GM12878 (cell line): ENCODE results near the gene SLC1A6.

Experiments
- ASH2L ChIP-seq: fragments of 300-600, 200-600 bp; sonication (generic); IDR thresholded peaks from 2 replicates; pipeline ENCODE4 v1.6.1; 2017; ENCODE audit warnings: low read depth, mild to moderate bottlenecking, borderline replicate concordance
- ZSCAN29 ChIP-seq: fragments of 450-650 bp; IDR thresholded peaks from 2 replicates; pipeline ENCODE4 v1.6.1; 2017; ENCODE audit warnings: mild to moderate bottlenecking, moderate library complexity
- TF ChIP-seq, protein P1 (sequence below): IDR thresholded peaks from 2 replicates; pipeline ENCODE4 v1.6.1; 2011; ENCODE audit warnings: low read depth, mild to moderate bottlenecking, low read length, moderate library complexity, borderline replicate concordance; ENCODE audit errors: extremely low read depth
- TF ChIP-seq, protein P2 (sequence below): fragments of 450-650 bp; IDR thresholded peaks from 2 replicates; pipeline ENCODE4 v1.6.1; 2017; ENCODE audit warnings: mild to moderate bottlenecking
- TF ChIP-seq, protein P3 (sequence below): IDR thresholded peaks from 2 replicates; pipeline ENCODE4 v1.6.1; 2012; ENCODE audit warnings: low read depth, low read length, improper control_type of control experiment

DNA sequence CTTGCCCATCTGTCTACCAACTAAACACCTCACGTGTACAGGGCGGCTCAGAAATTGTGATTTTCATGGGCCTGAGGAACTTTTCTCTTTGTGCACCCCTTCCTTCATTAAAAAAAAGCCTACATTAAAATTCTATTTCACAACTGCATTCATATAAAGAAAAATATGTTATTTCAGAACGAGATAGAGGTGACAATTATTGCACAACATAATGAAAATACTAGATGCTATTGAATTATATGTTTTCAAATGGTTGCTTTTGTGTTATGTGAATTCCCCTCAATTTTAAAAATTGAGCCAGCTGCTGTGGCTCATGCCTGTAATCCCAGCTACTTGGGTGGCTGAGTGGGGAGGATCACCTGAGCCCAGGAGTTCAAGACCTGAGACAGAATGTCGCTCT lies 5.2 kb downstream of the SLC1A6 start:
- TF ChIP-seq, protein P1, sequence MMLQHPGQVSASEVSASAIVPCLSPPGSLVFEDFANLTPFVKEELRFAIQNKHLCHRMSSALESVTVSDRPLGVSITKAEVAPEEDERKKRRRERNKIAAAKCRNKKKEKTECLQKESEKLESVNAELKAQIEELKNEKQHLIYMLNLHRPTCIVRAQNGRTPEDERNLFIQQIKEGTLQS: no peak
- TF ChIP-seq ZSCAN29 (no peak), ASH2L (no peak)
- TF ChIP-seq, protein P2, sequence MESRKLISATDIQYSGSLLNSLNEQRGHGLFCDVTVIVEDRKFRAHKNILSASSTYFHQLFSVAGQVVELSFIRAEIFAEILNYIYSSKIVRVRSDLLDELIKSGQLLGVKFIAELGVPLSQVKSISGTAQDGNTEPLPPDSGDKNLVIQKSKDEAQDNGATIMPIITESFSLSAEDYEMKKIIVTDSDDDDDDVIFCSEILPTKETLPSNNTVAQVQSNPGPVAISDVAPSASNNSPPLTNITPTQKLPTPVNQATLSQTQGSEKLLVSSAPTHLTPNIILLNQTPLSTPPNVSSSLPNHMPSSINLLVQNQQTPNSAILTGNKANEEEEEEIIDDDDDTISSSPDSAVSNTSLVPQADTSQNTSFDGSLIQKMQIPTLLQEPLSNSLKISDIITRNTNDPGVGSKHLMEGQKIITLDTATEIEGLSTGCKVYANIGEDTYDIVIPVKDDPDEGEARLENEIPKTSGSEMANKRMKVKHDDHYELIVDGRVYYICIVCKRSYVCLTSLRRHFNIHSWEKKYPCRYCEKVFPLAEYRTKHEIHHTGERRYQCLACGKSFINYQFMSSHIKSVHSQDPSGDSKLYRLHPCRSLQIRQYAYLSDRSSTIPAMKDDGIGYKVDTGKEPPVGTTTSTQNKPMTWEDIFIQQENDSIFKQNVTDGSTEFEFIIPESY: no peak
- TF ChIP-seq, protein P3, sequence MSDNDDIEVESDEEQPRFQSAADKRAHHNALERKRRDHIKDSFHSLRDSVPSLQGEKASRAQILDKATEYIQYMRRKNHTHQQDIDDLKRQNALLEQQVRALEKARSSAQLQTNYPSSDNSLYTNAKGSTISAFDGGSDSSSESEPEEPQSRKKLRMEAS: no peak
